Bone marrow (tissue), 2 donors: ENCODE measurements around the gene FRMD7.
"Not testable (repeated sequence)": the region's sequence is repeated elsewhere in the genome, so short reads cannot be mapped to it uniquely, and the experiment has no call there.

Experiments
- DNase-seq, 2 donors: peaks; one replicate each; lab custom pipeline; 2025; lab: John Stamatoyannopoulos, UW

Gene FRMD7

GRCh38 chrX:132127743-132128142 is at the start of gene FRMD7:
Gene FRMD7, minus strand, starts transcription at chrX:132128020. Its CDS starts 176 bp downstream, at chrX:132127844.
- DNase-seq: no peak

GRCh38 chrX:132173647-132174046 is 45.8 kb upstream of the FRMD7 start:
- DNase-seq: no peak

- no peak for DNase-seq
Observed at GRCh38 chrX:132171881-132172280, 44.1 kb upstream of the FRMD7 start.

- DNase-seq: no peak
Observed at GRCh38 chrX:132171478-132171877, 43.7 kb upstream of the FRMD7 start.

- no peak for DNase-seq
Observed at GRCh38 chrX:132169554-132169953, 41.7 kb upstream of the FRMD7 start.

GRCh38 chrX:132165651-132166050 is 37.8 kb upstream of the FRMD7 start:
- no peak for DNase-seq

GRCh38 chrX:132165005-132165404 is 37.2 kb upstream of the FRMD7 start:
- no peak for DNase-seq

- DNase-seq: not testable (repeated sequence)
Observed at GRCh38 chrX:132163094-132163493, 35.3 kb upstream of the FRMD7 start.

- no peak for DNase-seq
Observed at GRCh38 chrX:132153166-132153565, 25.3 kb upstream of the FRMD7 start.

GRCh38 chrX:132146456-132146855 is 18.6 kb upstream of the FRMD7 start:
- no peak for DNase-seq

- DNase-seq: no peak
Observed at GRCh38 chrX:132144061-132144460, 16.2 kb upstream of the FRMD7 start.

- DNase-seq: no peak
Observed at GRCh38 chrX:132125906-132126305, 1.9 kb downstream of the FRMD7 start.

GRCh38 chrX:132120913-132121312 is 6.9 kb downstream of the FRMD7 start:
- no peak for DNase-seq

- DNase-seq: no peak
Observed at GRCh38 chrX:132119821-132120515, 7.9 kb downstream of the FRMD7 start.

- DNase-seq: no peak
Observed at GRCh38 chrX:132119283-132119682, 8.5 kb downstream of the FRMD7 start.

- DNase-seq: no peak
Observed at GRCh38 chrX:132118358-132118757, 9.5 kb downstream of the FRMD7 start.

- DNase-seq: no peak
Observed at GRCh38 chrX:132115792-132116191, 12.0 kb downstream of the FRMD7 start.

- DNase-seq: no peak
Observed at GRCh38 chrX:132114607-132115006, 13.2 kb downstream of the FRMD7 start.

GRCh38 chrX:132107291-132107690 is 20.5 kb downstream of the FRMD7 start:
- DNase-seq: no peak

- no peak for DNase-seq
Observed at GRCh38 chrX:132101799-132102198, 26.0 kb downstream of the FRMD7 start.

GRCh38 chrX:132101206-132101605 is 26.6 kb downstream of the FRMD7 start:
- no peak for DNase-seq

- not testable (repeated sequence) for DNase-seq
Observed at GRCh38 chrX:132098704-132099103, 29.1 kb downstream of the FRMD7 start.

- DNase-seq: no peak
Observed at GRCh38 chrX:132094164-132094563, 33.7 kb downstream of the FRMD7 start.

GRCh38 chrX:132093239-132093860 is 34.5 kb downstream of the FRMD7 start:
- DNase-seq: no peak
